GM19324 (cell line): ENCODE data around the gene C14orf132.

Experiments used
- ATAC-seq: cut with Tn5 transposase; IDR thresholded peaks from one replicate; pipeline ENCODE4 v1.9.1; 2021; ENCODE audit warnings: mild to moderate bottlenecking, moderate library complexity; ENCODE audit not compliant: unreplicated experiment, low FRiP score

The C14orf132 gene

GRCh38 chr14:96114002-96114401, 74.8 kb downstream of the C14orf132 start:
- ATAC-seq, result no peak

GRCh38 chr14:96117101-96117897, 78.1 kb downstream of the C14orf132 start:
- no peak for ATAC-seq

GRCh38 chr14:96117960-96118359, 78.8 kb downstream of the C14orf132 start:
- ATAC-seq, result no peak

GRCh38 chr14:96118391-96118790, 79.2 kb downstream of the C14orf132 start:
- no peak for ATAC-seq

- no peak for ATAC-seq
Measured at GRCh38 chr14:96119947-96120346, 80.8 kb downstream of the C14orf132 start.

GRCh38 chr14:96120392-96120791, 81.2 kb downstream of the C14orf132 start:
- ATAC-seq, result no peak

GRCh38 chr14:96120941-96121340, 81.8 kb downstream of the C14orf132 start:
- ATAC-seq, result no peak

GRCh38 chr14:96121660-96122395, 82.7 kb downstream of the C14orf132 start:
- ATAC-seq, result no peak

GRCh38 chr14:96122496-96122895, 83.3 kb downstream of the C14orf132 start:
- ATAC-seq, result no peak

GRCh38 chr14:96125536-96125935, 86.4 kb downstream of the C14orf132 start:
- ATAC-seq, result no peak

- no peak for ATAC-seq
Measured at GRCh38 chr14:96126339-96126782, 87.2 kb downstream of the C14orf132 start.

GRCh38 chr14:96126783-96127271, 87.7 kb downstream of the C14orf132 start:
- ATAC-seq, result no peak

GRCh38 chr14:96129128-96129736, 90.1 kb downstream of the C14orf132 start:
- no peak for ATAC-seq

- ATAC-seq, result no peak
Measured at GRCh38 chr14:96130391-96130790, 91.2 kb downstream of the C14orf132 start.

GRCh38 chr14:96130854-96131253, 91.7 kb downstream of the C14orf132 start:
- no peak for ATAC-seq

- no peak for ATAC-seq
Measured at GRCh38 chr14:96131836-96132235, 92.7 kb downstream of the C14orf132 start.

- ATAC-seq, result no peak
Measured at GRCh38 chr14:96134508-96134907, 95.3 kb downstream of the C14orf132 start.

- no peak for ATAC-seq
Measured at GRCh38 chr14:96135285-96135684, 96.1 kb downstream of the C14orf132 start.

- ATAC-seq, result no peak
Measured at GRCh38 chr14:96136371-96137005, 97.3 kb downstream of the C14orf132 start.

- no peak for ATAC-seq
Measured at GRCh38 chr14:96138241-96138640, 99.1 kb downstream of the C14orf132 start.

- no peak for ATAC-seq
Measured at GRCh38 chr14:96139169-96139568, 100.0 kb downstream of the C14orf132 start.
